Upper lobe of left lung (tissue), 4 donors: ENCODE results near the gene EMC8.

Source experiments
- EP300 ChIP-seq, 4 donors: sonication (generic); formaldehyde crosslinking; IDR thresholded peaks; one replicate each; pipeline ENCODE4 v1.5.1; 2017; ENCODE audit warnings: antibody characterized with exemption in 4 of 4, control low read depth in 2 of 4
- POLR2A ChIP-seq, 4 donors: fragments of 450-650 bp; IDR thresholded peaks; one replicate each; pipeline ENCODE4 v1.5.1; 2016 to 2017; ENCODE audit warnings: antibody characterized with exemption in 4 of 4, mild to moderate bottlenecking in 2 of 4
- POLR2AphosphoS5 ChIP-seq, 2 donors: sonication (generic); formaldehyde crosslinking; IDR thresholded peaks; one replicate each; pipeline ENCODE4 v1.5.1; 2017; ENCODE audit warnings: antibody characterized with exemption in 2 of 2
- TF ChIP-seq, protein P1 (sequence below), 6 experiments: fragments of 450-650 bp in 4 of 6; fragments of 200-600 bp in 2 of 6; sonication (generic) in 2 of 6; IDR thresholded peaks; one replicate each; pipeline ENCODE4 v1.5.1; 2016 to 2019; ENCODE audit warnings: antibody characterized with exemption in 6 of 6

DNA sequence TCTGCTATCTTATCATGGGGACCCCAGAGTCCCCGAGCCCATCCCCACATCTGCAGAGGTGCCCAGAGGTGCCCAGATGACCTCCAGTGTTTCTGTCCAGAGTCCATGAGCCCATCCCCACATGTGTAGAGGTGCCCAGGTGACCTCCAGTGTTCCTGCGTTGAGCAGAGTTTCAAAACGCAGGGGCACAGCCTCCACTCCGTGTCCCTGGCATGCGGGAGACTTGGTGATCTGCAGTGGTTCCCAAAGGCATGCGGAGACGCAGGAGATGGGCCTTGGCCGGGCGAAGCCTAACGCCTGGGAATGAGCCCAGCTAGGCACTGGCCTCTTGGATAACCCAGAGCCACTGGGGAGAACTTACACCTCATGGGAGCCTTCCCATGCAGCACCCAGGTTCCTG is 41.5 kb upstream of the EMC8 start:
- TF ChIP-seq, protein P1, sequence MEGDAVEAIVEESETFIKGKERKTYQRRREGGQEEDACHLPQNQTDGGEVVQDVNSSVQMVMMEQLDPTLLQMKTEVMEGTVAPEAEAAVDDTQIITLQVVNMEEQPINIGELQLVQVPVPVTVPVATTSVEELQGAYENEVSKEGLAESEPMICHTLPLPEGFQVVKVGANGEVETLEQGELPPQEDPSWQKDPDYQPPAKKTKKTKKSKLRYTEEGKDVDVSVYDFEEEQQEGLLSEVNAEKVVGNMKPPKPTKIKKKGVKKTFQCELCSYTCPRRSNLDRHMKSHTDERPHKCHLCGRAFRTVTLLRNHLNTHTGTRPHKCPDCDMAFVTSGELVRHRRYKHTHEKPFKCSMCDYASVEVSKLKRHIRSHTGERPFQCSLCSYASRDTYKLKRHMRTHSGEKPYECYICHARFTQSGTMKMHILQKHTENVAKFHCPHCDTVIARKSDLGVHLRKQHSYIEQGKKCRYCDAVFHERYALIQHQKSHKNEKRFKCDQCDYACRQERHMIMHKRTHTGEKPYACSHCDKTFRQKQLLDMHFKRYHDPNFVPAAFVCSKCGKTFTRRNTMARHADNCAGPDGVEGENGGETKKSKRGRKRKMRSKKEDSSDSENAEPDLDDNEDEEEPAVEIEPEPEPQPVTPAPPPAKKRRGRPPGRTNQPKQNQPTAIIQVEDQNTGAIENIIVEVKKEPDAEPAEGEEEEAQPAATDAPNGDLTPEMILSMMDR (IDR thresholded peaks at IDR 0.05), result no peak
- TF ChIP-seq POLR2A (IDR thresholded peaks at IDR 0.05) (no peak), EP300 (IDR thresholded peaks at IDR 0.05) (no peak), POLR2AphosphoS5 (IDR thresholded peaks at IDR 0.05) (no peak)
